Caco-2 (cell line): ENCODE data around the gene TTC23. TPM values are rescaled to one million over a fixed set of nuclear protein-coding genes. Genes with fewer than 3 reads are reported as not detected.

Experiments used
- BruUV-seq: library from RNA; stranded (reverse); fragments of 400-500 nt; replicated peaks from 2 replicates; lab custom pipeline; 2021; lab: Mats Ljungman, UMichigan
- CTCF ChIA-PET: fragments of 300-600 bp; sonication (Branson Sonifier 250); formaldehyde crosslinking; loops from one replicate; lab custom pipeline; 2022; ENCODE audit warnings: antibody characterized with exemption; lab: Charles Lee
- POLR2A ChIA-PET: fragments of 300-600 bp; sonication (Branson Sonifier 250); formaldehyde crosslinking; loops from one replicate; lab custom pipeline; 2022; ENCODE audit warnings: antibody characterized with exemption; lab: Charles Lee
- DNase-seq, 2 experiments: peaks; one replicate each; pipeline versions ENCODE4 v3.0.0 to v3.0.0-alpha.2; 2020 to 2022
- H3K27me3 ChIP-seq: replicated peaks from 2 replicates; pipeline ENCODE4 v1.6.0; 2011; ENCODE audit warnings: low read length; ENCODE audit not compliant: control insufficient read depth, insufficient read depth
- H3K36me3 ChIP-seq: 2 replicates; pipeline ENCODE4 v1.5.1; 2011; ENCODE audit warnings: low read length; ENCODE audit not compliant: control insufficient read depth, insufficient read depth
- H3K4me1 ChIP-seq: fragments of 250-450 bp; sonication (Bioruptor Pico); 2 replicates; pipeline ENCODE4 v1.5.1; 2020; ENCODE audit warnings: mild to moderate bottlenecking
- H3K4me3 ChIP-seq: 2 replicates; pipeline ENCODE4 v1.5.1; 2011; ENCODE audit warnings: low read depth, mild to moderate bottlenecking, control low read depth, low read length
- H3K9me3 ChIP-seq: fragments of 250-450 bp; sonication (Bioruptor Pico); 2 replicates; pipeline ENCODE4 v1.5.1; 2020; ENCODE audit warnings: mild to moderate bottlenecking, moderate library complexity
- H3K27ac Mint-ChIP-seq: one replicate; pipeline ENCODE4 v1.8.0; 2022; ENCODE audit warnings: mixed read lengths; ENCODE audit not compliant: unreplicated experiment
- H3K27me3 Mint-ChIP-seq: one replicate; pipeline ENCODE4 v1.8.0; 2022; ENCODE audit warnings: mixed read lengths; ENCODE audit not compliant: insufficient read depth, unreplicated experiment
- H3K36me3 Mint-ChIP-seq: one replicate; pipeline ENCODE4 v1.8.0; 2022; ENCODE audit warnings: mild to moderate bottlenecking, mixed read lengths; ENCODE audit not compliant: insufficient read depth, unreplicated experiment
- H3K4me1 Mint-ChIP-seq: one replicate; pipeline ENCODE4 v1.8.0; 2022; ENCODE audit warnings: low read depth, mixed read lengths; ENCODE audit not compliant: unreplicated experiment
- H3K4me3 Mint-ChIP-seq: one replicate; pipeline ENCODE4 v1.8.0; 2022; ENCODE audit warnings: mild to moderate bottlenecking, moderate library complexity, mixed read lengths; ENCODE audit not compliant: unreplicated experiment
- H3K9me3 Mint-ChIP-seq: one replicate; pipeline ENCODE4 v1.8.0; 2022; ENCODE audit warnings: mixed read lengths; ENCODE audit not compliant: unreplicated experiment
- CTCF ChIP-seq, 2 experiments: fragments of 200-600 bp in 1 of 2; IDR thresholded peaks; 1 replicate in 1 of 2; 2 replicates in 1 of 2; pipeline versions ENCODE4 v1.5.1 to v1.8.0; 2011 to 2022; ENCODE audit warnings: antibody characterized with exemption in 1 of 2, control low read depth in 1 of 2, inconsistent platforms in 1 of 2, low read depth in 1 of 2, low read length in 1 of 2, mild to moderate bottlenecking in 1 of 2, moderate library complexity in 1 of 2; ENCODE audit not compliant: insufficient read depth in 1 of 2, severe bottlenecking in 1 of 2, unreplicated experiment in 1 of 2
- intact Hi-C: fragments of 100-400 bp; cut with micrococcal nuclease; formaldehyde crosslinking; loops from one replicate; pipeline ENCODE4 v1.10.0; 2022; ENCODE audit not compliant: unreplicated experiment
- total RNA-seq: library from RNA; stranded (reverse); gene quantifications from 2 replicates; pipeline ENCODE4 v1.2.3, GENCODE V29; 2022

TTC23 gene
- total RNA-seq, 1 experiment from 2014 or later: 10.8 TPM

- no peaks in the 10 kb centered on the region for H3K9me3 ChIP-seq
These were observed 144.4 kb downstream of the TTC23 start, which contains the start of gene SYNM for GRCh38 chr15:99104788-99105513. SYNM (plus strand) TSS chr15:99105080; CDS start chr15:99105200, 120 bp downstream.

GRCh38 chr15:99103279-99103678, 146.1 kb downstream of the TTC23 start:
- peaks cover 6% of the 10 kb centered on the region for H3K36me3 Mint-ChIP-seq
- Histone ChIP-seq H3K4me3 (no peak overlapping the region), H3K27me3 (peaks cover 1% of the 10 kb centered on the region), H3K9me3 (no peaks in the 10 kb centered on the region), H3K4me1 (no peaks in the 10 kb centered on the region), H3K36me3 (no peaks in the 10 kb centered on the region)
- no peak for DNase-seq
- H3K4me3 Mint-ChIP-seq: no peak overlapping the region
- no peaks in the 10 kb centered on the region for H3K4me1 Mint-ChIP-seq
- no TSS peak for BruUV-seq
- intact Hi-C loops: no loop called here
- H3K27ac Mint-ChIP-seq: no peak overlapping the region
- no peaks in the 10 kb centered on the region for H3K9me3 Mint-ChIP-seq
- CTCF ChIA-PET: no interaction called here
- POLR2A ChIA-PET: no interaction called here
- TF ChIP-seq CTCF (IDR thresholded peaks at IDR 0.05; ENCODE audit: insufficient read depth in 1 of 2, low read depth in 1 of 2, low read length in 1 of 2, severe bottlenecking in 1 of 2, unreplicated experiment in 1 of 2): no peak
- peaks cover 8% of the 10 kb centered on the region for H3K27me3 Mint-ChIP-seq

More at GRCh38 chr15:99104788-99105513, 144.4 kb downstream of the TTC23 start, which contains the start of gene SYNM:
- Mint-ChIP-seq H3K27me3 (peaks cover 3% of the 10 kb centered on the region), H3K27ac (no peak within 1 kb of the TSS), H3K36me3 (peaks cover 6% of the 10 kb centered on the region), H3K4me3 (peak within 1 kb of the TSS; percentile 76), H3K4me1 (no peaks in the 10 kb centered on the region), H3K9me3 (no peaks in the 10 kb centered on the region)
- peak; percentile 73 to 88 for DNase-seq
- no peaks in the 10 kb centered on the region for H3K36me3 ChIP-seq
- POLR2A ChIA-PET: interaction anchor here (0.6 to 1.5 kb wide), 2 partner anchors 146 to 540 kb away, joined by 3 to 5 read pairs; no protein-coding TSS in a partner anchor
- BruUV-seq: no TSS peak
- H3K27me3 ChIP-seq: no peaks in the 10 kb centered on the region; the same call in 1 of the 2 replicates
- peak; percentile 53 to 73 for TF ChIP-seq CTCF (IDR thresholded peaks at IDR 0.05; ENCODE audit: insufficient read depth in 1 of 2, low read depth in 1 of 2, low read length in 1 of 2, severe bottlenecking in 1 of 2, unreplicated experiment in 1 of 2)
- CTCF ChIA-PET: interaction anchor here (0.6 to 1.5 kb wide), 9 partner anchors 10 to 631 kb away, joined by 3 to 7 read pairs (median 3); no protein-coding TSS in a partner anchor
- peak within 1 kb of the TSS; percentile 46 for H3K4me3 ChIP-seq
- no peaks in the 10 kb centered on the region for H3K4me1 ChIP-seq
- intact Hi-C loops: loop anchor here (1.0 to 2.0 kb wide), 3 partner anchors 50 to 146 kb away; partner anchors contain the start of gene LRRC28

GRCh38 chr15:99102332-99103235, 146.8 kb downstream of the TTC23 start:
- ChIA-PET CTCF (no interaction called here), POLR2A (no interaction called here)
- intact Hi-C loops: no loop called here
- Mint-ChIP-seq H3K9me3 (no peaks in the 10 kb centered on the region), H3K4me3 (no peak overlapping the region), H3K36me3 (peaks cover 6% of the 10 kb centered on the region), H3K4me1 (no peaks in the 10 kb centered on the region), H3K27ac (no peak overlapping the region), H3K27me3 (peaks cover 8% of the 10 kb centered on the region)
- H3K36me3 ChIP-seq: no peaks in the 10 kb centered on the region
- TF ChIP-seq CTCF (IDR thresholded peaks at IDR 0.05; ENCODE audit: insufficient read depth in 1 of 2, low read depth in 1 of 2, low read length in 1 of 2, severe bottlenecking in 1 of 2, unreplicated experiment in 1 of 2): no peak
- H3K9me3 ChIP-seq: no peaks in the 10 kb centered on the region
- H3K27me3 ChIP-seq: peaks cover 1% of the 10 kb centered on the region
- no peaks in the 10 kb centered on the region for H3K4me1 ChIP-seq
- H3K4me3 ChIP-seq: no peak overlapping the region
- no peak for DNase-seq
- no TSS peak for BruUV-seq
